Measurements from ENCODE around the gene DCUN1D2. TPM values are rescaled to one million over a fixed set of nuclear protein-coding genes. Genes with fewer than 3 reads are reported as not detected.

Gene DCUN1D2
- total RNA-seq, 1 donor from 2014 or later: 23.8 TPM

GRCh38 chr13:113502686-113503085, 12.2 kb upstream of the DCUN1D2 start:
- H3K9me3 Mint-ChIP-seq: no peaks in the 10 kb centered on the region
- no peaks in the 10 kb centered on the region for H3K4me1 Mint-ChIP-seq
- H3K79me2 ChIP-seq (ENCODE audit: low read depth): no peaks in the 10 kb centered on the region
- H3K4me3 Mint-ChIP-seq: no peak overlapping the region
- H3K27ac ChIP-seq: no peak overlapping the region
- H4K20me1 ChIP-seq (ENCODE audit: low read depth): no peaks in the 10 kb centered on the region
- H3K4me2 ChIP-seq: no peak overlapping the region
- peaks cover 4% of the 10 kb centered on the region for H3K36me3 ChIP-seq
- no peak overlapping the region for H3K9ac ChIP-seq
- H3K4me1 ChIP-seq: no peaks in the 10 kb centered on the region
- peaks cover 12% of the 10 kb centered on the region for H3K36me3 Mint-ChIP-seq
- DNase-seq (ENCODE audit: low spot score): no peak
- H2AFZ ChIP-seq (replicated peaks): no peak overlapping the region
- no peaks in the 10 kb centered on the region for H3K27me3 ChIP-seq
- H3K9me3 ChIP-seq (ENCODE audit: low read depth): no peaks in the 10 kb centered on the region
- H3K27ac Mint-ChIP-seq: no peak overlapping the region
- no peaks in the 10 kb centered on the region for H3K27me3 Mint-ChIP-seq (ENCODE audit: insufficient read depth, low read depth)
- TF ChIP-seq EZH2phosphoT487 (IDR thresholded peaks at IDR 0.05) (no peak), CTCF (IDR thresholded peaks at IDR 0.05) (no peak), EZH2 (IDR thresholded peaks at IDR 0.05) (no peak)
- no peaks in the 10 kb centered on the region for H3F3A ChIP-seq (ENCODE audit: low read depth)
- no peak overlapping the region for H3K4me3 ChIP-seq

- H3K27ac ChIP-seq: no peak overlapping the region
- H3K9me3 ChIP-seq (ENCODE audit: low read depth): no peaks in the 10 kb centered on the region
- peaks cover 7% of the 10 kb centered on the region for H3K4me1 ChIP-seq
- H3K9ac ChIP-seq: no peak overlapping the region
- H4K20me1 ChIP-seq (ENCODE audit: low read depth): peaks cover 16% of the 10 kb centered on the region
- Mint-ChIP-seq H3K4me3 (no peak overlapping the region), H3K27ac (no peak overlapping the region), H3K9me3 (no peaks in the 10 kb centered on the region), H3K27me3 (ENCODE audit: insufficient read depth, low read depth) (no peaks in the 10 kb centered on the region), H3K36me3 (peaks cover 18% of the 10 kb centered on the region), H3K4me1 (peaks cover 9% of the 10 kb centered on the region)
- no peak for DNase-seq (ENCODE audit: low spot score)
- no peaks in the 10 kb centered on the region for H3K27me3 ChIP-seq
- H3K4me3 ChIP-seq: no peak overlapping the region
- H3K4me2 ChIP-seq: no peak overlapping the region
- TF ChIP-seq EZH2phosphoT487 (IDR thresholded peaks at IDR 0.05): no peak
- peaks cover 3% of the 10 kb centered on the region for H3F3A ChIP-seq (ENCODE audit: low read depth)
- peaks cover 12% of the 10 kb centered on the region for H3K79me2 ChIP-seq (ENCODE audit: low read depth)
- H3K36me3 ChIP-seq: peaks cover 8% of the 10 kb centered on the region
- H2AFZ ChIP-seq (replicated peaks): no peak overlapping the region
Measured at GRCh38 chr13:113500530-113501265, 10.2 kb upstream of the DCUN1D2 start.

- H4K20me1 ChIP-seq (ENCODE audit: low read depth): peaks cover 23% of the 10 kb centered on the region
- Mint-ChIP-seq H3K27me3 (ENCODE audit: insufficient read depth, low read depth) (no peaks in the 10 kb centered on the region), H3K9me3 (no peaks in the 10 kb centered on the region), H3K27ac (no peak overlapping the region), H3K4me3 (no peak overlapping the region), H3K36me3 (peaks cover 18% of the 10 kb centered on the region), H3K4me1 (peaks cover 16% of the 10 kb centered on the region)
- no peaks in the 10 kb centered on the region for H3K27me3 ChIP-seq
- H3K4me1 ChIP-seq: peaks cover 14% of the 10 kb centered on the region
- H3K27ac ChIP-seq: no peak overlapping the region
- H3K9me3 ChIP-seq (ENCODE audit: low read depth): no peaks in the 10 kb centered on the region
- H3K4me2 ChIP-seq: no peak overlapping the region
- peaks cover 11% of the 10 kb centered on the region for H3F3A ChIP-seq (ENCODE audit: low read depth)
- DNase-seq (ENCODE audit: low spot score): no peak
- no peak overlapping the region for H3K4me3 ChIP-seq
- H2AFZ ChIP-seq (replicated peaks): no peak overlapping the region
- peaks cover 8% of the 10 kb centered on the region for H3K36me3 ChIP-seq
- no peak overlapping the region for H3K9ac ChIP-seq
- peaks cover 20% of the 10 kb centered on the region for H3K79me2 ChIP-seq (ENCODE audit: low read depth)
- TF ChIP-seq EZH2phosphoT487 (IDR thresholded peaks at IDR 0.05) (no peak), EZH2 (IDR thresholded peaks at IDR 0.05) (no peak), CTCF (IDR thresholded peaks at IDR 0.05) (no peak)
Measured at GRCh38 chr13:113499936-113500335, 9.4 kb upstream of the DCUN1D2 start.

GRCh38 chr13:113498905-113499304, 8.4 kb upstream of the DCUN1D2 start:
- peaks cover 15% of the 10 kb centered on the region for H3K4me1 ChIP-seq
- no peak overlapping the region for H3K4me3 ChIP-seq
- TF ChIP-seq CTCF (IDR thresholded peaks at IDR 0.05) (no peak), EZH2phosphoT487 (IDR thresholded peaks at IDR 0.05) (no peak), EZH2 (IDR thresholded peaks at IDR 0.05) (no peak)
- peaks cover 30% of the 10 kb centered on the region for H3K79me2 ChIP-seq (ENCODE audit: low read depth)
- H3K36me3 ChIP-seq: peaks cover 8% of the 10 kb centered on the region
- Mint-ChIP-seq H3K36me3 (peaks cover 17% of the 10 kb centered on the region), H3K27ac (no peak overlapping the region), H3K9me3 (no peaks in the 10 kb centered on the region), H3K27me3 (ENCODE audit: insufficient read depth, low read depth) (no peaks in the 10 kb centered on the region), H3K4me3 (no peak overlapping the region), H3K4me1 (peaks cover 24% of the 10 kb centered on the region)
- no peak for DNase-seq (ENCODE audit: low spot score)
- no peaks in the 10 kb centered on the region for H3K27me3 ChIP-seq
- H4K20me1 ChIP-seq (ENCODE audit: low read depth): peaks cover 32% of the 10 kb centered on the region
- no peaks in the 10 kb centered on the region for H3K9me3 ChIP-seq (ENCODE audit: low read depth)
- no peak overlapping the region for H3K4me2 ChIP-seq
- H3K27ac ChIP-seq: no peak overlapping the region
- H2AFZ ChIP-seq (replicated peaks): no peak overlapping the region
- peaks cover 11% of the 10 kb centered on the region for H3F3A ChIP-seq (ENCODE audit: low read depth)
- H3K9ac ChIP-seq: no peak overlapping the region
